HG03439 (cell line): ENCODE results near the gene OR7E24.
"Not testable (repeated sequence)": the region's sequence is repeated elsewhere in the genome, so short reads cannot be mapped to it uniquely, and the experiment has no call there.

Experiments used
- ATAC-seq: cut with Tn5 transposase; IDR thresholded peaks from one replicate; pipeline ENCODE4 v1.9.1; 2021; ENCODE audit warnings: mild to moderate bottlenecking, moderate library complexity; ENCODE audit not compliant: unreplicated experiment

The OR7E24 gene

GRCh38 chr19:9250630-9251029, at the start of gene OR7E24:
OR7E24 (plus strand) TSS chr19:9250930; CDS start chr19:9251044, 114 bp downstream.
- ATAC-seq: no peak

- ATAC-seq: no peak
Observed at GRCh38 chr19:9205501-9206113, 45.1 kb upstream of the OR7E24 start.

- no peak for ATAC-seq
Observed at GRCh38 chr19:9219489-9219888, 31.2 kb upstream of the OR7E24 start, which contains the start of gene OR7D4. OR7D4 (minus strand) TSS chr19:9219589; CDS start chr19:9214837, 4,752 bp downstream.

GRCh38 chr19:9251236-9251635, 506 bp downstream of the OR7E24 start:
- no peak for ATAC-seq

- not testable (repeated sequence) for ATAC-seq
Observed at GRCh38 chr19:9283485-9283884, 32.8 kb downstream of the OR7E24 start.

- ATAC-seq: no peak
Observed at GRCh38 chr19:9289231-9289884, 38.6 kb downstream of the OR7E24 start.

- ATAC-seq: no peak
Observed at GRCh38 chr19:9295411-9295849, 44.7 kb downstream of the OR7E24 start.

GRCh38 chr19:9296336-9296735, 45.6 kb downstream of the OR7E24 start:
- no peak for ATAC-seq
